ENCODE results near the gene AMN1.
"Not testable (repeated sequence)": the region's sequence is repeated elsewhere in the genome, so short reads cannot be mapped to it uniquely, and the experiment has no call there.

AMN1 gene

DNA sequence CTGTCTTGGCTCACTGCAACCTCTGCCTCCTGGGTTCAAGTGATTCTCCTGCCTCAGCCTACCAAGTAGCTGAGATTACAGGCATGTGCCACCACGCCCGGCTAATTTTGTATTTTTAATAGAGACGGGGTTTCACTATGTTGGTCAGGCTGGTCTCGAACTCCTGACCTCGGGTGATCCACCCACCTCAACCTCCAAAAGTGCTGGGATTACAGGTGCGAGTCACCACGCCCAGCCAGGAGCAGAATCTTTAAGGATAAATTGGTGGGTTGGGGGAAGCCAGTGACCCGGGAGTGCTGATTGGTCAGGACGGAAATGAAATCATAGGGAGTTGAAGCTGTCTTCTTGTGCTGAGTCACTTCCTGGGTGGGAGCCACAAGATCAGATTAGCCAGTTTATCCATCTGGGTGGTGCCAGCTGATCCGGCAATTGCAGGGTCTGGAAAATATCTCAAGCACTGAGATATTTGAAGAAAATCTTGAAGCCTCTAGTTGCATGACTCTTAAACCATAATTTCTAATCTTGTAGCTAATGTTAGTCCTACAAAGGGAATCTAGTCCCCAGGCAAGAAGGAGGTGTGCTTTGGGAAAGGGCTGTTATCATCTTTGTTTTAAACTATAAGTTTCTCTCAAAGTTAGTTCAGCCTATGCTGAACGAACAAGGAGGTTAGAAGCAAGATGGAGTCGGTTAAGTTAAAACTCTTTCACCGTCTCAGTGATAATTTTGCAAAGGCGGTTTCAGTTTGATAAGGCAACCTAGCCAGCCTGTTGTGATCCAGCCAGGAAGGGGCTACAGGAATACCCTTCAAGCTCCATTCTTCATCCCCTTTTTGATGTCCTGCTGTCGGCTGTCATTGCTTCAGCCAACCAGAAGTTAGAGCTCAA, 5.0 kb upstream of the AMN1 start:
- not testable (repeated sequence) for DNase-seq (ENCODE audit: low read depth in 1 of 2, low spot score in 1 of 2)

GRCh38 chr12:31732926-31733548, 4.2 kb upstream of the AMN1 start:
- no peak for DNase-seq (ENCODE audit: low read depth in 1 of 2, low spot score in 1 of 2)

DNA sequence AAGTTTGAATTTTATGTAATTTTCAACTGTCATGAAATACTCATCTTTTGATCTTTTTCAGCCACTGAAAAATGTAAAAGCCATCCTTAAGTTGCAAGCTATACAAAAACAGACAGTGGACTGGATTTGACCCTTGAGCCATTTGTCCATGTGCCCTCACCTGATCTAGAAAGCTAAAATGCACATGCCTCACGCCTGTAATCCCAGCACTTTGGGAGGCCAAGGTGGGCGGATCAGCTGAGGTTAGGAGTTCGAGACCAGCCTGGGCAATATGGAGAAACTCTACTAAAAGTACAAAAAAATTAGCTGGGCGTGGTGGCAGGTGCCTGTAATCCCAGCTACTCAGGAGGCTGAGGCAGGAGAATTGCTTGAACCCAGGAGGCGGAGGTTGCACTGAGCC, 2.4 kb upstream of the AMN1 start:
- DNase-seq (ENCODE audit: low read depth in 1 of 2, low spot score in 1 of 2): not testable (repeated sequence)

GRCh38 chr12:31729705-31730104, 884 bp upstream of the AMN1 start:
- DNase-seq (ENCODE audit: low read depth in 1 of 2, low spot score in 1 of 2): no peak

DNA sequence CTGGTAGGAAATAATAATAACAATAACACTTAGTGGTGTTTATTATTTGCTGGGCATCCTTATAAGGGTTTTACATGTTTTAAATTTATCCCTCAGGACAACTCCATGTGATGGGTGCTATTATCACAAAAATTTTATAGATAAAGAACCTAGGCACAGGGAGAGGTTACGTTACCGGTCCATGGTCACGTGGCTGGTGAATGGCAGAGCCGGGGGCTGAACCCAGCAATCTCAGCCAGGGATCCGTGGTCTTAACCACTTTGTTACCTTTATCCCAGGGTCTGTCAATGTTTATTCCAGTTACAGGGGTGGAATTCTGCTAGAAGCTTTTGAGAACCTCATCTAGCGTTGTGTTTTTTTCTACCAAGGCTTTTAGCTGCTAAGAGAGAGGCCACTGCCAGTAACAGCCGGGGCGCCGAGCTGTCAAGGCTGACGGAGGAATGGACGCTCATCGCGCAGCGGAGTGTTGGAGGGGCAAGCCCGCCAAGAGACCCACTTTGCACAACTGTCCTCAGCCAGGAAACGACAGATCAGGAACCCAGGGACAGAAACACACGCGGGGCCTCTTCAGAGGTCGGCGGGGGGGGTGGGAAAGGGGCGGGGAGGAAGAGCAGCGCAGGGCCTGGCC, 418 bp downstream of the AMN1 start:
- DNase-seq (ENCODE audit: low read depth in 1 of 2, low spot score in 1 of 2): no peak

- DNase-seq (ENCODE audit: low read depth in 1 of 2, low spot score in 1 of 2): no peak
Observed at GRCh38 chr12:31727192-31727591, 1.6 kb downstream of the AMN1 start.

- no peak for DNase-seq (ENCODE audit: low read depth in 1 of 2, low spot score in 1 of 2)
Observed at GRCh38 chr12:31726575-31726974, 2.2 kb downstream of the AMN1 start.

- DNase-seq (ENCODE audit: low read depth in 1 of 2, low spot score in 1 of 2): no peak
Observed at GRCh38 chr12:31724557-31724956, 4.3 kb downstream of the AMN1 start.

GRCh38 chr12:31722580-31722979, 6.2 kb downstream of the AMN1 start:
- DNase-seq (ENCODE audit: low read depth in 1 of 2, low spot score in 1 of 2): no peak

DNA sequence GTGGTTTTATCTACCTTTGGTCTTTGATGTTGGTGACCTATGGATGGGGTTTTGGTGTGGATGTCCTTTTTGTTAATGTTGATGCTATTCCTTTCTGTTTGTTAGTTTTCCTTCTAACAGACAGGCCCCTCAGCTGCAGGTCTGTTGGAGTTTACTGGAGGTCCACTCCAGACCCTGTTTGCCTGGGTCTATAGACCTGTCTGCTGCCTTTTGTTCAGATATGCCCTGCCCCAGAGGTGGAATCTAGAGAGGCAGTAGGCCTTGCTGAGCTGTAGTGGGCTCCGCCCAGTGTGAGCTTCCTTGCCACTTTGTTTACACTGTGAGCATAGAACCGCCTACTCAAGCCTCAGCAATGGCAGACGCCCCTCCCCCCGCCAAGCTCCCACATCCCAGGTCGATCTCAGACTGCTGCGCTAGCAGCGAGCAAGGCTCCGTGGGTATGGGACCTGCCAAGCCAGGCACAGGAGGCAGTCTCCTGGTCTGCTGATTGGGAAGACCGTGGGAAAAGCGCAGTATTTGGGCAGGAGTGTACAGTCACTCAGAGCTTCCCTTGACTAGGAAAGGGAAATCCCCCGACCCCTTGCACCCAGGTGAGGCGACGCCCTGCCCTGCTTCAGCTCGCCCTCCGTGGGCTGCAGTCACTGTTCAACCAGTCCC, 10.2 kb downstream of the AMN1 start:
- DNase-seq (ENCODE audit: low read depth in 1 of 2, low spot score in 1 of 2): not testable (repeated sequence)

DNA sequence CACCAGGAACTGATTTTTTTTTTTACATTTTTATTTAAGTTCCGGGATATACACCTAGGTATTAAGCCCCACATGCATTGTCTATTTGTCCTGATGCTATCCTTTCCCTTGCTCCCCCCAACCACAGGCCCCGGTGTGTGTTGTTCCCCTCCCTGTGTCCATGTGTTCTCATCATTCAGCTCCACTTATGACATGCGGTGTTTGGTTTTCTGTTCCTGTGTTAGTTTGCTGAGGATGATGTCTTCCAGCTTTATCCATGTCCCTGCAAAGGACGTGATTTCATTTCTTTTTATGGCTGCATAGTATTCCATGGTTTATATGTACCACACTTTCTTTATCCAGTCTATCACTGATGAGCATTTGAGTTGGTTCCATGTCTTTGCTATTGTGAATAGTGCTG, 11.8 kb downstream of the AMN1 start:
- not testable (repeated sequence) for DNase-seq (ENCODE audit: low read depth in 1 of 2, low spot score in 1 of 2)

- DNase-seq (ENCODE audit: low read depth in 1 of 2, low spot score in 1 of 2): no peak
Observed at GRCh38 chr12:31715283-31715825, 13.5 kb downstream of the AMN1 start.

DNA sequence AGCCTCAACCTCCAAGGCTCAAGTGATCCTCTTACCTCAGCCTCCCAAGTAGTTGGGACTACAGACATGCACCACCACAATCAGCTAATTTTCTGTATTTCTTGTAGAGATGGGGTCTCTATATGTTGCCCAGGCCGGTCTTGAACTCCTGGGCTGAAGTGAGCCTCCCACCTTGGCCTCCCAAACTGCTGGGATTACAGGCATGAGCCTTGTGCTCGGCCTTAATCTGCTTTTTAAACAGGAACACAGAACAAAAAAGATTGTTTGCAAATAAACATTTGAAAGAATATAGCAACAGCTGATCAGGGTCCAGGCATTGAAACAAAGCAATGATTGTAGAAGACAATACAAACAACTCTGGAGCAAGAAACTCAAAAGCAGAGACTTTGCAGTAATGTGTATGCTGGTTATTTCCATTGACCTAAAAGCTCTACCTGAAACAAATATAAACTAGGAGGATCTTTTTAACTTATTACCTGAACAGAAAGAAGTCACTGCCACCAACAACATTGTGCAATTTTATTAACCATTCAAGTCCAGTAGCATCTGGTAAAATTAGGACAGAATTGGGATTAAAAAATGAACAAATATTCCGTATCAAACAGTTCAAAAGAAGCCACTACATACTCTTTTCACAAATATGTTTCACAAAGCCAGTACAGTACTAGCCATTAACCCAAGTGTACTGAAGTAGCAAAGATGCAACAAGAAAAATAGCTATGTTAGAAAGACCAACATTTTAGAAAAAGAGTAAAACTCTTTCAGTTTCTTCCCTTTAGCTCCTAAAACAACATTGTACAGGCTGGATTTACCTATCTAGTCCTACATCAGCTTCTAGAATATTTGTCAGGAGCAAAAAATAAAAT, 14.2 kb downstream of the AMN1 start:
- no peak for DNase-seq (ENCODE audit: low read depth in 1 of 2, low spot score in 1 of 2)

DNA sequence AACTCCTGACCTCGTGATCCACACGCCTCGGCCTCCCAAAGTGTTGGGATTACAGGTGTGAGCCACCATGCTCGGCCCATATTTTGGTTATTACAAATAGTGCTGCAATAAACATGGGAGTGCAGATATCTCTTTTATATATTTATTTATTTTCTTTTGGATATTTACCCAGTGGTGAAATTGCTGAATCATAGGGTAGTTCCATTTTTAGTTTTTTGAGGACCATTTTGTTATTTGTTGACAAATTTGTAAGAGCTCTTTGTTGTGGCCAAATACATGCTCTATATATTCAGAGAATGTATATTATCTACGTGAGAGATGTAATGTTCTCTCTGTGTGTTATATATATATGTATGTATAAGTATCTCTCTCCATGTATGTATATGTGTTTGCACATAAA, 15.9 kb downstream of the AMN1 start:
- DNase-seq (ENCODE audit: low read depth in 1 of 2, low spot score in 1 of 2): no peak

DNA sequence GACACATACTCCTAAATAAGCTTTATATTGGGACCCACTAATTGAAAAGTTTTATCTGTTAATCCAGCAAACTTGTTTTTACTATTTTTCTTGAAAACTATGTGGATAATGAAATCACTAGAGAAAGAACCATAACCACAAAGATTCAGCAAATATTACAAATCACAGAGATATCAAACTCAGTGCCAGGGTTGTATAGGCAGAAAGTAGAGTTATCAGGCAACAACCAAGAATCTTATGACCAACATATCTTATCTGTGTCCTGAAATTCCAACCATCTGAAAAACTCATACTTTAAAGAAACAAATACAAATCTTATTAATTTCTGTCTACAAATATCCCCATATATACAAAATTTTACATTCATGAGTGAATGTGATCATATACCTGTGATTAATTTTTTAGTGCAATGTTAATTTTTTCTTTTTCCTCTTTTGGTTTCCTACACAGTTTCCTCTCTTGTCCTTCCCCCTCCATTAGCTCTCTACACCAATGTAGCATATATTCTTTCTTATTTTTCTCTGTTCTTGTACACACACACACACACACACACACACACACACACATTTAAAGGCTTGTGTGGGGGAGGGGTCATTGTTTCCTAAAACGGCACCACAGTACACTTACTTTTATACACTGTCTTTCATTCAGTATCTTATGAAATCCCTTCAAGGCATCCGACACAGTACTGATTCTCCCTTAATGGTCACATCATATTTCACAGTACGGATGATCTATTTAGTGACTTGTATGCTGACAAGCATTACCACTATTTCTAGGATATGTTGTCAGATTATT, 18.6 kb downstream of the AMN1 start:
- DNase-seq (ENCODE audit: low read depth in 1 of 2, low spot score in 1 of 2): no peak

DNA sequence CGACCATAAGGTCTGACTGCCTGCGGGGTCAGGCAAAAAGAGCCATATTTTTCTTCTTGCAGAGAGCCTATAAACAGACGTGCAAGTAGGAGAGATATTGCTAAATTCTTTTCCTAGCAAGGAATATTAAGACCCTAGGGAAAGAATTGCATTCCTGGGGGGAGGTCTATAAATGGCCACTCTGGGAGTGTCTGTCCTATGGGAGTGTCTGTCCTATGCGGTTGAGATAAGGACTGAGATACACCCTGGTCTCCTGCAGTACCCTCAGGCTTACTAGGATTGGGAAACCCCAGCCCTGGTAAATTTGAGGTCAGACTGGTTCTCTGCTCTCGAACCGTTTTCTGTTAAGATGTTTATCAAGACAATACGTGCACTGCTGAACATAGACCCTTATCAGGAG, 20.7 kb downstream of the AMN1 start:
- DNase-seq (ENCODE audit: low read depth in 1 of 2, low spot score in 1 of 2): not testable (repeated sequence)

- DNase-seq (ENCODE audit: low read depth in 1 of 2, low spot score in 1 of 2): no peak
Observed at GRCh38 chr12:31705621-31706020, 23.2 kb downstream of the AMN1 start.

DNA sequence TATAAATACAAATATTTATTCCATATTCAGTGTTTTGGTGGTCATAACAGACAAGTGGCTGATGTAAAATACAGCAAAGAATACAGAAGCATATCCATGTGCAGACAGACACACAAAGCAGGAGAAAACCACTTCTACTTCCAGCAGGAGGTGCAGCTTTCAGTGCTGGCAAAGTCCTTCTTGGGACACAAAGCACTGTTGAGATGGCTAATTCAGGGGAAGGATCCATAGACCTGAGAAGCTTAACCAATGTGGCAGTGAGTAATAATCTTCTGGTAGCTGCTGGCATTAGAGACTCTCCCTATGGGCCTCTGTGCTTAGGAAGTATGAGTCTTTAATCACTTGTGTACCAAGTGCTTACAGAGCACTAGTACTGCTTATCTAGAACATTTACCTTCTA, 26.8 kb downstream of the AMN1 start:
- DNase-seq (ENCODE audit: low read depth in 1 of 2, low spot score in 1 of 2): no peak

GRCh38 chr12:31689921-31690320, 38.9 kb downstream of the AMN1 start:
- DNase-seq (ENCODE audit: low read depth in 1 of 2, low spot score in 1 of 2): not testable (repeated sequence)

- no peak for DNase-seq (ENCODE audit: low read depth in 1 of 2, low spot score in 1 of 2)
Observed at GRCh38 chr12:31687101-31687527, 41.7 kb downstream of the AMN1 start.
